D721Med (cell line): ENCODE data around the gene TTYH1.

Source experiments
- DNase-seq: peaks from one replicate; pipeline ENCODE4 v3.0.0; 2011; ENCODE audit warnings: low spot score; ENCODE audit not compliant: insufficient read length
- FAIRE-seq: peaks from 2 replicates; lab custom pipeline; 2011; peaks lifted over from hg19 to GRCh38; lab: Jason Lieb, UNC
- TF ChIP-seq, protein P1 (sequence below): IDR thresholded peaks from 2 replicates; pipeline ENCODE4 v1.5.1; 2012; ENCODE audit warnings: mild to moderate bottlenecking, control low read depth; ENCODE audit not compliant: insufficient read depth; ENCODE audit errors: missing control alignments

The TTYH1 gene

GRCh38 chr19:54431255-54431838, 16.1 kb downstream of the TTYH1 start:
- FAIRE-seq (no peak), DNase-seq (no peak)
- TF ChIP-seq, protein P1, sequence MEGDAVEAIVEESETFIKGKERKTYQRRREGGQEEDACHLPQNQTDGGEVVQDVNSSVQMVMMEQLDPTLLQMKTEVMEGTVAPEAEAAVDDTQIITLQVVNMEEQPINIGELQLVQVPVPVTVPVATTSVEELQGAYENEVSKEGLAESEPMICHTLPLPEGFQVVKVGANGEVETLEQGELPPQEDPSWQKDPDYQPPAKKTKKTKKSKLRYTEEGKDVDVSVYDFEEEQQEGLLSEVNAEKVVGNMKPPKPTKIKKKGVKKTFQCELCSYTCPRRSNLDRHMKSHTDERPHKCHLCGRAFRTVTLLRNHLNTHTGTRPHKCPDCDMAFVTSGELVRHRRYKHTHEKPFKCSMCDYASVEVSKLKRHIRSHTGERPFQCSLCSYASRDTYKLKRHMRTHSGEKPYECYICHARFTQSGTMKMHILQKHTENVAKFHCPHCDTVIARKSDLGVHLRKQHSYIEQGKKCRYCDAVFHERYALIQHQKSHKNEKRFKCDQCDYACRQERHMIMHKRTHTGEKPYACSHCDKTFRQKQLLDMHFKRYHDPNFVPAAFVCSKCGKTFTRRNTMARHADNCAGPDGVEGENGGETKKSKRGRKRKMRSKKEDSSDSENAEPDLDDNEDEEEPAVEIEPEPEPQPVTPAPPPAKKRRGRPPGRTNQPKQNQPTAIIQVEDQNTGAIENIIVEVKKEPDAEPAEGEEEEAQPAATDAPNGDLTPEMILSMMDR, result no peak

DNA sequence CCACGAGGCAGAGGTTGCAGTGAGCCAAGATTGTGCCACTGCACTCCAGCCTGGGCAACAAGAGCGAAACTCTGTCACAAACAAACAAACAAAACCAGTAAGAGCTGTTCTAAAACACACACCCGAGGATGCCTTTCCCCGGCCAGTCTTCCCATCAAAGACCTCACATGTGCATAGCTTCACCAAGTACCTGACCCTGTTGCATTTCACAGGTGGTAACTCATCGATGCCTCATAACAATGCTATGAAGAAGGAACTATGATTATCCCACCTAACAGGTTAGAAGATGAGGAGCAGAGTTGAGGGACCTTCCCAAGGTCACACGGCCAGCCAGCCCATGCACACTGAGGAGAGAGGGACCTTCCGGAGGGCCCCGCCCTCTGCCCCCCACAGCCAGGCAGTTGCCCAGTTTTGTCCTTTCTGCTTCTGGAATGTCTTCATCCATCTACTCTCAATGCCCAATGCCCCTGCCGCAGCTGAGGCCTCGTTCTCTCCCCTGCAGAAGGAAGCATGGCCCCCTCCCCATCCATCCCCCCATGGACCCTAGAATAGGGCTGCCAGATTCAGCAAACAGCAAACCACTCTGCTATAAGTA, 17.0 kb downstream of the TTYH1 start:
- DNase-seq (no peak), FAIRE-seq (no peak)

DNA sequence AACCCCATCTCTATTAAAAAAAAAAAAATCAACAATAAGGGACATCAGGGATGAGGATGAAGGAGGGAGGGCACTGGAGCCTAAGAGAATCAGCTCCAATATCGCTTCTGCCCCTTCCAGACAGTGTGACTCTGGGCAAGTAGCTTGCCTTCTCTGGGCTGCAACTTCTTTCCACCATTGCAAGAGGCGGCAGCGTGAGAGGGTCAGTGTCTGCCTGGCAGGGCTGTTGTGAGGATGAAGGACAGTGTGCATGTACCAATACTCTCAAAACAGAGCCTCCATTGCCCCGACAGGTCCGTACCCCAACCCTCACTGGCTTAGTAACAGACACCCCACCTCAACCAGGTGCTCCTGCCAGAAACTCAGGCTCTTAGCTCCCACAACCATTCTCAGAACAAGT, 18.4 kb downstream of the TTYH1 start:
- TF ChIP-seq, protein P1, result no peak
- FAIRE-seq (no peak), DNase-seq (no peak)

More for the DNA sequence above, 17.0 kb downstream of the TTYH1 start:
- TF ChIP-seq, protein P1, result no peak

DNA sequence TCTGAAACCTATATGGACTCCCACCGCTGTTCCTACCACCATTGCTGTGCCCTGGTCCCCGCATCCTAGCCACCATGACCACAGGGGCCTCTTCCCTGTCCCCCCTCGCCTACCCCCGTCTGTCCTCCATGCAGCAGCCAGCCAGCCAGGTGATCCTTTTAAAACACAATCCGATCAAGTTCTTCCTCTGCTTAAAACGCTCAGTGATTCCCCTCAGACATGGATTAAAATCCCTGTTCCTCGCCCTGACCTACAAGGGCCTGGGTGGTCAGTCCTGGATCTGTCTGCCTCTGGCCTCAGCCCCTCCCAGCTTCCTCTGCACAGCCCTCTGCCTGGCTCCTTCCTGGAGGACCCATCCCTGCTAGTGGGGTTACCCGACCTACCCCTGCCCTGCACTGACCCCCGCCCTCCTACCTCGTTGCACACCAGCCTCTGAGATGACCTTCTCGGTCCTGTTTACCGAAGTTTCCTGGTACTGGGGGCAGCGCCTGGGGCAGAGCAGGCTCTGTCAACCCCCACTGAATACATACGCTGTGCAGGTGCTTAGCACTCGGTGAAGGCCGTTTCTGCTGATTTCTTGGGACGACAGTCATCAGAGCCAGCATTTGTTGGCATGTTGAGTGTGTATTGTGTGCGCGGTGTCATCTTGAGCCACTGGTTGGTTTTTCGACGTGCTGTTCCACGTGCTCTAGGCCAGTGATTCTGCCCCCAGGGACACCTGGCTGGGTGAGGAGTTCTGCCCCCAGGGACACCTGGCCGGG, 19.0 kb downstream of the TTYH1 start:
- no peak for FAIRE-seq
- DNase-seq, result no peak
- TF ChIP-seq, protein P1, result no peak

GRCh38 chr19:54434873-54435214, 19.6 kb downstream of the TTYH1 start:
- DNase-seq, result no peak
- no peak for FAIRE-seq
- TF ChIP-seq, protein P1, result no peak

DNA sequence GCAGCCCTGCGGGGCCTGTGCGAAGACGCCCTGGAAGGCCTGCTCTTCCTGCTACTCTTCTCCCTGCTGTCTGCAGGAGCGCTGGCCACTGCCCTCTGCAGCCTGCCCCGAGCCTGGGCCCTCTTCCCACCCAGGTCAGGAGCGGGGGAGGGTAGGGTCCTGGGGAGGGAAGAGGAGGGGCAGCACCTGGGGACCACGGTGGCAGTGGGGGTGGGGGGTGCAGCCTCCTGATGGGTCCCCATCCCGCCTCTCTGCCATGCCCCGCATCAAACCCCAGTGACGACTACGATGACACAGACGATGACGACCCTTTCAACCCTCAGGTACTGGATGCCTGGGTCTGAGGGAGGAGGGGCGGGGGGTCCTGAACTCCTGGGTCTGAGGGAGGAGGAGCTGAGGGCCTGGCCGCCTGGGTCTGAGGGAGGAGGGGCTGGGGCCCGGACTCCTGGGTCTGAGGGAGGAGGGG, 20.3 kb downstream of the TTYH1 start:
- DNase-seq (no peak), FAIRE-seq (no peak)
- TF ChIP-seq, protein P1, result no peak
